Measurements from ENCODE around the gene LYPD3.
"Not testable (repeated sequence)": the region's sequence is repeated elsewhere in the genome, so short reads cannot be mapped to it uniquely, and the experiment has no call there.

The LYPD3 gene

GRCh38 chr19:43461303-43461702, 4.1 kb downstream of the LYPD3 start:
- no peak for DNase-seq
- no peak for ATAC-seq

- DNase-seq (no peak), ATAC-seq (no peak)
Observed at GRCh38 chr19:43460362-43461016, 4.9 kb downstream of the LYPD3 start.

GRCh38 chr19:43457809-43458208, 7.6 kb downstream of the LYPD3 start:
- ATAC-seq = no peak
- DNase-seq = no peak

- no peak for ATAC-seq
- DNase-seq = no peak
Observed at GRCh38 chr19:43455321-43456113, 9.9 kb downstream of the LYPD3 start.

- ATAC-seq (no peak), DNase-seq (no peak)
Observed at GRCh38 chr19:43454031-43454430, 11.4 kb downstream of the LYPD3 start.

- DNase-seq (no peak), ATAC-seq (no peak)
Observed at GRCh38 chr19:43452582-43452981, 12.8 kb downstream of the LYPD3 start.

- ATAC-seq (no peak), DNase-seq (no peak)
Observed at GRCh38 chr19:43450545-43450997, 14.8 kb downstream of the LYPD3 start.

- ATAC-seq = no peak
Observed at GRCh38 chr19:43447655-43448054, 17.8 kb downstream of the LYPD3 start.

GRCh38 chr19:43446746-43447489, 18.5 kb downstream of the LYPD3 start:
- ATAC-seq = peak; percentile 72
- DNase-seq = peak; percentile 79

More at GRCh38 chr19:43447655-43448054, 17.8 kb downstream of the LYPD3 start:
- DNase-seq = no peak

GRCh38 chr19:43445426-43445825, 20.0 kb downstream of the LYPD3 start:
- DNase-seq = no peak
- ATAC-seq = no peak

- DNase-seq (no peak), ATAC-seq (no peak)
Observed at GRCh38 chr19:43444531-43445287, 20.7 kb downstream of the LYPD3 start.

- DNase-seq, ATAC-seq: not testable (repeated sequence)
Observed at GRCh38 chr19:43444091-43444490, 21.3 kb downstream of the LYPD3 start.

GRCh38 chr19:43441716-43442115, 23.7 kb downstream of the LYPD3 start:
- ATAC-seq (no peak), DNase-seq (no peak)

- ATAC-seq (no peak), DNase-seq (no peak)
Observed at GRCh38 chr19:43439709-43440063, 25.7 kb downstream of the LYPD3 start.

GRCh38 chr19:43439032-43439708, 26.2 kb downstream of the LYPD3 start:
- no peak for DNase-seq
- ATAC-seq = peak; percentile 19

- DNase-seq (peak; percentile 21), ATAC-seq (peak; percentile 43)
Observed at GRCh38 chr19:43438291-43439031, 26.9 kb downstream of the LYPD3 start.

- ATAC-seq = no peak
- DNase-seq = no peak
Observed at GRCh38 chr19:43437712-43438111, 27.7 kb downstream of the LYPD3 start.

GRCh38 chr19:43437284-43437683, 28.1 kb downstream of the LYPD3 start:
- ATAC-seq = not testable (repeated sequence)

GRCh38 chr19:43435775-43436174, 29.6 kb downstream of the LYPD3 start:
- DNase-seq (no peak), ATAC-seq (no peak)

More at GRCh38 chr19:43437284-43437683, 28.1 kb downstream of the LYPD3 start:
- not testable (repeated sequence) for DNase-seq

- ATAC-seq (no peak), DNase-seq (no peak)
Observed at GRCh38 chr19:43433689-43434088, 31.7 kb downstream of the LYPD3 start.

- peak; percentile 21 for ATAC-seq
- no peak for DNase-seq
Observed at GRCh38 chr19:43433358-43433673, 32.1 kb downstream of the LYPD3 start.

Data from stimulated activated naive CD8-positive, alpha-beta T cell treated with anti-CD3 and anti-CD28 coated beads, Interleukin-15, Interleukin-2, amounts not matched to agents 100 U/mL and 50 U/mL, for 24 hours (primary cell).